ENCODE results near the gene CD6.

The CD6 gene, protein sequence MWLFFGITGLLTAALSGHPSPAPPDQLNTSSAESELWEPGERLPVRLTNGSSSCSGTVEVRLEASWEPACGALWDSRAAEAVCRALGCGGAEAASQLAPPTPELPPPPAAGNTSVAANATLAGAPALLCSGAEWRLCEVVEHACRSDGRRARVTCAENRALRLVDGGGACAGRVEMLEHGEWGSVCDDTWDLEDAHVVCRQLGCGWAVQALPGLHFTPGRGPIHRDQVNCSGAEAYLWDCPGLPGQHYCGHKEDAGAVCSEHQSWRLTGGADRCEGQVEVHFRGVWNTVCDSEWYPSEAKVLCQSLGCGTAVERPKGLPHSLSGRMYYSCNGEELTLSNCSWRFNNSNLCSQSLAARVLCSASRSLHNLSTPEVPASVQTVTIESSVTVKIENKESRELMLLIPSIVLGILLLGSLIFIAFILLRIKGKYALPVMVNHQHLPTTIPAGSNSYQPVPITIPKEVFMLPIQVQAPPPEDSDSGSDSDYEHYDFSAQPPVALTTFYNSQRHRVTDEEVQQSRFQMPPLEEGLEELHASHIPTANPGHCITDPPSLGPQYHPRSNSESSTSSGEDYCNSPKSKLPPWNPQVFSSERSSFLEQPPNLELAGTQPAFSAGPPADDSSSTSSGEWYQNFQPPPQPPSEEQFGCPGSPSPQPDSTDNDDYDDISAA

GRCh38 chr11:60971520-60971919 is at the start of gene CD6:
CD6 (plus strand) TSS chr11:60971680; CDS start chr11:60971866, 186 bp downstream.
- H3K4me3 ChIP-seq (ENCODE audit: low read length), result peak within 1 kb of the TSS; percentile 63
- no peaks in the 10 kb centered on the region for H3K27me3 ChIP-seq (ENCODE audit: control insufficient read depth, low read length)
- no peaks in the 10 kb centered on the region for H3K9me2 ChIP-seq (replicated peaks; ENCODE audit: control insufficient read depth, low read length)
- no peak for TF ChIP-seq EZH2phosphoT487 (IDR thresholded peaks at IDR 0.05; ENCODE audit: borderline replicate concordance, low read length)
- TF ChIP-seq, protein P1, sequence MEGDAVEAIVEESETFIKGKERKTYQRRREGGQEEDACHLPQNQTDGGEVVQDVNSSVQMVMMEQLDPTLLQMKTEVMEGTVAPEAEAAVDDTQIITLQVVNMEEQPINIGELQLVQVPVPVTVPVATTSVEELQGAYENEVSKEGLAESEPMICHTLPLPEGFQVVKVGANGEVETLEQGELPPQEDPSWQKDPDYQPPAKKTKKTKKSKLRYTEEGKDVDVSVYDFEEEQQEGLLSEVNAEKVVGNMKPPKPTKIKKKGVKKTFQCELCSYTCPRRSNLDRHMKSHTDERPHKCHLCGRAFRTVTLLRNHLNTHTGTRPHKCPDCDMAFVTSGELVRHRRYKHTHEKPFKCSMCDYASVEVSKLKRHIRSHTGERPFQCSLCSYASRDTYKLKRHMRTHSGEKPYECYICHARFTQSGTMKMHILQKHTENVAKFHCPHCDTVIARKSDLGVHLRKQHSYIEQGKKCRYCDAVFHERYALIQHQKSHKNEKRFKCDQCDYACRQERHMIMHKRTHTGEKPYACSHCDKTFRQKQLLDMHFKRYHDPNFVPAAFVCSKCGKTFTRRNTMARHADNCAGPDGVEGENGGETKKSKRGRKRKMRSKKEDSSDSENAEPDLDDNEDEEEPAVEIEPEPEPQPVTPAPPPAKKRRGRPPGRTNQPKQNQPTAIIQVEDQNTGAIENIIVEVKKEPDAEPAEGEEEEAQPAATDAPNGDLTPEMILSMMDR (IDR thresholded peaks at IDR 0.05; ENCODE audit: low read depth, low read length, poor library complexity, severe bottlenecking), result no peak
- H3F3A ChIP-seq (ENCODE audit: control insufficient read depth, insufficient read depth), result no peaks in the 10 kb centered on the region
- no peaks in the 10 kb centered on the region for H3K79me2 ChIP-seq (ENCODE audit: control insufficient read depth, low read length)
- peak within 1 kb of the TSS; percentile 61 for H3K4me2 ChIP-seq (ENCODE audit: low read length)
- no peaks in the 10 kb centered on the region for H4K20me1 ChIP-seq (ENCODE audit: control insufficient read depth, insufficient read depth, low read depth, low read length)
- peaks cover 27% of the 10 kb centered on the region for H3K4me1 ChIP-seq (ENCODE audit: control insufficient read depth, low read length)
- no peak within 1 kb of the TSS for H3K27ac ChIP-seq (ENCODE audit: low read depth, low read length)
- H3K9me3 ChIP-seq (ENCODE audit: control insufficient read depth, insufficient read depth, low read length), result peaks cover 3% of the 10 kb centered on the region; the same call in 1 of the 2 replicates
- H3K36me3 ChIP-seq (ENCODE audit: control insufficient read depth, low read length), result no peaks in the 10 kb centered on the region

GRCh38 chr11:60921777-60922335 is 49.6 kb upstream of the CD6 start:
- Histone ChIP-seq H3K4me2 (ENCODE audit: low read length) (no peak overlapping the region), H3K27me3 (ENCODE audit: control insufficient read depth, low read length) (peaks cover 7% of the 10 kb centered on the region), H3K9me3 (ENCODE audit: control insufficient read depth, insufficient read depth, low read length) (no peaks in the 10 kb centered on the region), H3K9me2 (replicated peaks; ENCODE audit: control insufficient read depth, low read length) (no peaks in the 10 kb centered on the region), H3K4me1 (ENCODE audit: control insufficient read depth, low read length) (peaks cover 51% of the 10 kb centered on the region), H3K79me2 (ENCODE audit: control insufficient read depth, low read length) (peaks cover 31% of the 10 kb centered on the region), H3F3A (ENCODE audit: control insufficient read depth, insufficient read depth) (peaks cover 3% of the 10 kb centered on the region; the same call in 1 of the 2 replicates), H4K20me1 (ENCODE audit: control insufficient read depth, insufficient read depth, low read depth, low read length) (no peaks in the 10 kb centered on the region; the same call in 1 of the 2 replicates), H3K4me3 (ENCODE audit: low read length) (no peak overlapping the region), H3K36me3 (ENCODE audit: control insufficient read depth, low read length) (peaks cover 60% of the 10 kb centered on the region), H3K27ac (ENCODE audit: low read depth, low read length) (no peak overlapping the region)
- TF ChIP-seq, protein P1 (IDR thresholded peaks at IDR 0.05; ENCODE audit: low read depth, low read length, poor library complexity, severe bottlenecking), result no peak
- no peak for TF ChIP-seq EZH2phosphoT487 (IDR thresholded peaks at IDR 0.05; ENCODE audit: borderline replicate concordance, low read length)

DNA sequence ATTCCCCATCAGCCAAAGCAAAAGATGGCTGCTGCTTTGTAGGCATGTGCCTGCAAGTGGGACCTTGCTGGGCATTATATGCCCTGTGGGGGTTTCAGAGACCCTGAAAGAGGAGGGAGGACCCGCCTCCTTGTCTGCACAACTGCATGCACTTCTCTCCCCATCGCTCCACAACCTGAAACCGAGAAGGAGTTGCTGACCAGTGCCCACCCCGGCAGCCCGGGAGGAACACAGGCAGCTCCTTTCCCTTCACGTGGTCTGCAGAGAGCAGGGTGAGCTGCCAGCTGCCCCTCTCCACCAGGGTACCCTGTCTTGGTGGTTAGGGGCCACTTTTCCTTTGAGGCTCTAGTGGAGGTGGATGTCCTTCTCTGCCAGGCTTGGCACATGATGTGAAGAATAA is 48.6 kb upstream of the CD6 start:
- peaks cover 3% of the 10 kb centered on the region; the same call in 1 of the 2 replicates for H3F3A ChIP-seq (ENCODE audit: control insufficient read depth, insufficient read depth)
- H3K9me3 ChIP-seq (ENCODE audit: control insufficient read depth, insufficient read depth, low read length), result no peaks in the 10 kb centered on the region
- no peaks in the 10 kb centered on the region for H4K20me1 ChIP-seq (ENCODE audit: control insufficient read depth, insufficient read depth, low read depth, low read length)
- peaks cover 20% of the 10 kb centered on the region for H3K79me2 ChIP-seq (ENCODE audit: control insufficient read depth, low read length)
- peaks cover 41% of the 10 kb centered on the region for H3K4me1 ChIP-seq (ENCODE audit: control insufficient read depth, low read length)
- H3K27ac ChIP-seq (ENCODE audit: low read depth, low read length), result no peak overlapping the region
- H3K36me3 ChIP-seq (ENCODE audit: control insufficient read depth, low read length), result peaks cover 51% of the 10 kb centered on the region
- H3K4me2 ChIP-seq (ENCODE audit: low read length), result no peak overlapping the region
- H3K9me2 ChIP-seq (replicated peaks; ENCODE audit: control insufficient read depth, low read length), result no peaks in the 10 kb centered on the region
- H3K4me3 ChIP-seq (ENCODE audit: low read length), result no peak overlapping the region
- H3K27me3 ChIP-seq (ENCODE audit: control insufficient read depth, low read length), result peaks cover 7% of the 10 kb centered on the region
- TF ChIP-seq, protein P1 (IDR thresholded peaks at IDR 0.05; ENCODE audit: low read depth, low read length, poor library complexity, severe bottlenecking), result no peak
- no peak for TF ChIP-seq EZH2phosphoT487 (IDR thresholded peaks at IDR 0.05; ENCODE audit: borderline replicate concordance, low read length)
